GM21723 (cell line): Measurements from ENCODE around the gene PRDM7.

Experiments
- ATAC-seq: cut with Tn5 transposase; IDR thresholded peaks from one replicate; pipeline ENCODE4 v1.9.1; 2021; ENCODE audit warnings: mild to moderate bottlenecking, moderate library complexity; ENCODE audit not compliant: unreplicated experiment

PRDM7 gene

GRCh38 chr16:90040152-90041023, 36.7 kb downstream of the PRDM7 start:
- ATAC-seq: no peak

- ATAC-seq: no peak
These were observed 39.9 kb downstream of the PRDM7 start for GRCh38 chr16:90037276-90037675.

GRCh38 chr16:90035902-90036301, 41.2 kb downstream of the PRDM7 start:
- no peak for ATAC-seq

GRCh38 chr16:90034504-90034903, 42.6 kb downstream of the PRDM7 start:
- ATAC-seq: no peak

GRCh38 chr16:90033387-90033786, 43.7 kb downstream of the PRDM7 start:
- ATAC-seq: no peak

- no peak for ATAC-seq
These were observed 44.3 kb downstream of the PRDM7 start for GRCh38 chr16:90032674-90033331.

GRCh38 chr16:90031931-90032673, 45.0 kb downstream of the PRDM7 start:
- ATAC-seq: no peak

GRCh38 chr16:90031186-90031930, 45.8 kb downstream of the PRDM7 start:
- ATAC-seq: no peak

GRCh38 chr16:90028985-90029384, 48.1 kb downstream of the PRDM7 start:
- no peak for ATAC-seq

- ATAC-seq: no peak
These were observed 49.5 kb downstream of the PRDM7 start for GRCh38 chr16:90027611-90028010.

- ATAC-seq: no peak
These were observed 51.0 kb downstream of the PRDM7 start for GRCh38 chr16:90026135-90026534.

GRCh38 chr16:90023078-90023447, 54.1 kb downstream of the PRDM7 start:
- ATAC-seq: no peak

GRCh38 chr16:90022209-90023077, 54.7 kb downstream of the PRDM7 start:
- peak; percentile 86 for ATAC-seq

- ATAC-seq: no peak
These were observed 56.2 kb downstream of the PRDM7 start for GRCh38 chr16:90020838-90021382.

GRCh38 chr16:90020260-90020837, 56.8 kb downstream of the PRDM7 start:
- no peak for ATAC-seq

GRCh38 chr16:90019543-90020259, 57.4 kb downstream of the PRDM7 start:
- ATAC-seq: no peak

GRCh38 chr16:90018652-90019542, 58.2 kb downstream of the PRDM7 start, which contains the start of gene DBNDD1:
DBNDD1 (minus strand) TSS chr16:90019456; CDS start chr16:90019341, 115 bp downstream.
- ATAC-seq: no peak

- no peak for ATAC-seq
These were observed 58.9 kb downstream of the PRDM7 start for GRCh38 chr16:90018297-90018651.
